GM21723 (cell line): ENCODE data around the gene HSPA1A.
"Not testable (repeated sequence)": the region's sequence is repeated elsewhere in the genome, so short reads cannot be mapped to it uniquely, and the experiment has no call there.

Experiments
- ATAC-seq: cut with Tn5 transposase; IDR thresholded peaks from one replicate; pipeline ENCODE4 v1.9.1; 2021; ENCODE audit warnings: mild to moderate bottlenecking, moderate library complexity; ENCODE audit not compliant: unreplicated experiment

Gene HSPA1A

GRCh38 chr6:31780507-31781243 is 34.7 kb upstream of the HSPA1A start:
- ATAC-seq: no peak

GRCh38 chr6:31781244-31782125 is 33.9 kb upstream of the HSPA1A start:
- ATAC-seq: no peak

DNA sequence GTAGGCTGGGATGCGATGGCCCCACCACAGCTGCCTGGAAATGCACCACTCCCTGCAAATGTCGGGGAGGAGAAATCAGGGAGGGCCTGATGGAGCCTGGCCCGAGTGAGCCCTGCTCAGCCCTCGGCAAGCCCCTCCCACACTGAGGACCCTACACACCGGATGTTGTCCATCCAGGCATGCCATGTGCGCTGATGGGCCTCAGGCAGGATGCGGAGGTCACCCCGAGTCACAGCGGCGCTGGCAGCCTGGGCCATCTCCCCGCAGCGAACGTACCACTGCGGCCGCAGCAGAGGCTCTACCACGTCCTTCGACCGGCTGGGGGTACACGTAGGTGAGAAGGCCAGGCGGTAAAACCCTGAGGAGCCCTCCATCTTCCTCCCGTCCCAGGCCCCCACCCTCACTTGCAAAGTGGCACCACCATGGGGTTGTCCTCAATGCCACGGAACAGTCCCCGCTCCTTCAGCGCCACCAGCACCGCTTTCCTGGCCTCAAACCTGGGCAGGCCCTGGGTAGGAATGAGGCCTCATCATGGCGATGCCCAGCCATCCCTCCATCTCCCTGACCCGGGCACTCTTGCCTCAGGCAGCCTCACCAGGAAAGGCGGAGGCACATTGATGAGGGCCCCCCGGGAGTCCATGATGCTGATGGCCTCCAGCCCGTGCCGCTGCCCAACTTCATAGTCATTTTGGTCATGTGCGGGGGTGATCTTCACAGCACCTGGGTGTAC is 33.1 kb upstream of the HSPA1A start:
- ATAC-seq: no peak

GRCh38 chr6:31784098-31784925 is 31.0 kb upstream of the HSPA1A start:
- no peak for ATAC-seq

GRCh38 chr6:31785475-31785874 is 29.9 kb upstream of the HSPA1A start:
- no peak for ATAC-seq

DNA sequence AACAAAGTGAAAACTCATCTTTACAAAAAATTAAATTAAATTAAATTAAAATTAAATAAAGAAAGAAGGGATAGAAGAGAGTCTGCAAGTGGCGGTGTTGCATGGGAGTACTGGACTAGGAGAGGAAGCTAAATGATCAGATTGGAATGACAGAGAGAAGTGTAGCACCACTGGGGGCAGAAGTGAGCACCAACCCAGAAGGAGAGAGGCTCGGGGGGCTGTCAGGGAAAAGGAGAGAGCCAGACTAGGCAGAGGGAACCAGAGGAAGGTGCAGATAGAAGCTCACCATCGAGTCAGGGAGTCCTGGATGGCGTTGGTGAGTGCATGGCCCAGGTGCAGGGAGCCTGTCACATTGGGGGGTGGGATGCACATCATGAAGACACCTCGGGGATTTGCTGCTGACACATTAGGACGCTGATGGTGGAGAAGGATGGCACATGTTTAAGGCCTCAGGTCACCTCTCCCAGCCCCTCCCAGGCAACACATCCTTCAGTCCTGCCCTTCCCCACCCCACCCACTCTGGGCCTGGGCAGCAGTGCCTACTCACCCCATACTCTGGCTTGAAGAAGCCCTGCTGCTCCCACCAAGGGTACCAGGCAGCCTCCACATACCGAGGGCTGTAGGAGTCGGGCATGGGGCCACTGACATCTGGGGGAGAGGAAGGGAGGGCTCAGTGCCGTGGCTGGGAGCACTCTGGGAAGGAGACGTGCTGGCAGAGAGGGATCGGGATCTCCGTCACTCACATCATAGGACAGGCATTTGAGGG is 23.8 kb upstream of the HSPA1A start:
- ATAC-seq: no peak

- ATAC-seq: no peak
Observed at GRCh38 chr6:31792090-31792374, 23.3 kb upstream of the HSPA1A start.

DNA sequence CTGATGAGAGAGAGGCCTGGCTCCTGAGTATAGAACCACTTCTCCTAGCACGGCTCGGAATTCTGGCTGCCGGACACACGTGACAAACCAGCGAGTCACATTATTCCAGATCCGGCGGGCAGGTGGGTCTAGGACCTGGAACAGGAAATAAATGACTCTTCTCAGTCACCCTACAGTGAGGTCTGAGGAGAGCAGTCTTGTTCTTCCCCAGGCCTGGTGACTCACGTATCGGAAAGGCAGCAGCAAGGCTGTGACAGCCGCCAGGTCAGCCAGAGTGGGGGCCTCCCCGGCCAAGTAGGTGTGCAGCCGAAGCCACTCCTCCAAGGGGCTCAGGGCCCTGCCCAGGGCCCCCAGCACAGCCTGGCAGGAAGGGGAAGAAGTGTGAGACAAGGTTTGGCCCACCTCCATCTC is 22.6 kb upstream of the HSPA1A start:
- ATAC-seq: no peak

- not testable (repeated sequence) for ATAC-seq
Observed at GRCh38 chr6:31793927-31794245, 21.5 kb upstream of the HSPA1A start.

DNA sequence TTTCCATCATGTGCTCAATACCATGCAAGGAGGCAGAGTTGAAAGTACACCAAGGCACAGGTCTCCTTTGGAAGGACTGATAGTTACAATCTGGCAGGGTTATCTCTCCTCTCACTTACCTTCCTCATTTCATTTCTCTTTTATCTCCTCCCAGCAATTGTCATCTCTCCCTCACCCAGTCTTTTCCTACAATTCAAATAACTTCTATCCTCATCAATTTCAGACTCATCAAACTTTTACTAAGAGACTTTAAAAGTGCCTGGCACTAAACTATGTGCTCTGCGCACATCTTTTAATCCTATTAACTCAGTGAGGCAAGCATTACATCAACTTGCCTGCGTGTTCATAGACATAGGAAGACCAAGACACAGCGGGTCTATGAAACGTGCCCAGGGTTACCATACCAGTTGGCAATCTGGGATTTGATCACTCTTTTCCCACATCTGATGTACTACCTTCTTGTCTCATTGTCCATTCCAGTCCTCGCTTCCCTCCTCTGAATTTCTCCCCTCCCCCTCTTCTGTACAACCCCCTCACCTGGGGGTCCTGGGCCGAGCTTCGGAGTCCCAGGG is 21.0 kb upstream of the HSPA1A start:
- ATAC-seq: no peak

DNA sequence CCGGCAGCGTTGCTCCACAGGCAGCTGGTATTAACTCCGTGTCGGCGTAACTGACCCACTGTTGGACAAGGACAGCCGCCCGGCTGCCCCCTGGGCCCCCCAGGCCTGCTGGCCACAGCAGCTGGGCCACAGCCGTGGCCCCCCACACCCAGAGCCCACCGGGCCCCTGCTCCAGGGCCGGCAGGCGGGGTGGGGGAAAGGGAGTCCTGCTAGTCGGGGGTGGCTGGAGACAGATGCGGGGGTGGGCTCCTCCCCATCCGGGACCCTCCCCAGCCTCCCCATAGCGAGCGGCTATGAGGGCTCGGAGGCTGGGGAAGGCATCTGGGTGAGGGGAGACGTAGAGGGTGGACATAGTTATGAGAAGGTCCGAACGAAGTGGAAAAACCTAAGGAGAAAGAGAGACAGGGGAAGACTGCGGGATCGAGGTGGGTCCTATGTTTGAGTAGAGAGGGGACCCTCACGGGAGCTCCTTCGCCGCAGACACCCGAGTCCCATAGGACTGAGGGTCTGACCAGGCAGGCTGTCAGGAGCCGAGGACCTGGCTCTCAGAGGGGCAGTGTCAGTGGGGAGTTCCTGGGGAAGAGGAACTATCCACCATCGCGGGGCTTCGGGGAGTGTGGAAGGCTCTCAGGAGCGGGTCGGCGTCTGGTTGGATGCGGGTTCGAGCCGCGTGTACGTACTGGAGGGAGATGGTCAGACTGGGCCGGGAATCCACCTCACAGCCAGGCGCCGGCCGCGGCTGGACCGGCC is 20.3 kb upstream of the HSPA1A start:
- ATAC-seq: peak; percentile 16

DNA sequence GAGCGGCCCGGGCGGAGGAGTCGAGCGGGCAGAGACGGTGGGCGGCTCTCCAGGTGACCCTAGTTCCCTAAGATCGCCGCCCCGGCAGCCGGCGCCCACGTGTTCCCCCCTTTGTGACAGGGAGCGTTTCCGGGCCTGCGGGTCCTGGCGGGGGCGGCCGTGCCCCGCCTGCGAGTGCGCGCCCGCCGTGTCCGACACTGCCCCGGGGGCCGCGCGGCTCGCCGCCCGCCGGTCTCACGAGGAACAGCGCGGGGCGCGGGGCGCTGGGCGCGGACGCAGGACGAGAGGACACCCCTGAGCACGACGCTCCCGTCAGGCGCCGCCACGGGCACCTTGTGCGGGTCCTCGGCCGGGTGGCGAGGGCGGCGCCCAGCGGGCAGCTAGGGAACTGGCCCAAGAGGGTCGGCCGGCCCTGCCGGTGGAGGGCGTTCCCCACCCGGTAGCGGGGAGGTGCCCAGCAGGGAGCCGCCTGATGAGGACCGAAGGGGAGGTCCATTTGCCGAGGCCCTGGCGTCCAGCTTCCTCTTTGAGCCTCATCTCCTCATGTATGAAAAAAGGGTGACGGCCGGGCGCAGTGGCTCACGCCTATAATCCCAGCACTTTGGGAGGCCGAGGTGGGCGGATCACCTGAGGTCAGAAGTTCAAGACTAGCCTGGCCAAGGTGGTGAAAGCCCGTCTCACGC is 19.6 kb upstream of the HSPA1A start, which contains the start of gene VARS1:
TSS of gene VARS1 (minus strand) at position 137 of the 683 bp plus-strand sequence. CDS start 535 bp downstream, outside the sequence.
- peak; percentile 80 for ATAC-seq

- ATAC-seq: no peak
Observed at GRCh38 chr6:31796993-31797385, 18.4 kb upstream of the HSPA1A start.

- ATAC-seq: no peak
Observed at GRCh38 chr6:31797588-31797987, 17.8 kb upstream of the HSPA1A start.

DNA sequence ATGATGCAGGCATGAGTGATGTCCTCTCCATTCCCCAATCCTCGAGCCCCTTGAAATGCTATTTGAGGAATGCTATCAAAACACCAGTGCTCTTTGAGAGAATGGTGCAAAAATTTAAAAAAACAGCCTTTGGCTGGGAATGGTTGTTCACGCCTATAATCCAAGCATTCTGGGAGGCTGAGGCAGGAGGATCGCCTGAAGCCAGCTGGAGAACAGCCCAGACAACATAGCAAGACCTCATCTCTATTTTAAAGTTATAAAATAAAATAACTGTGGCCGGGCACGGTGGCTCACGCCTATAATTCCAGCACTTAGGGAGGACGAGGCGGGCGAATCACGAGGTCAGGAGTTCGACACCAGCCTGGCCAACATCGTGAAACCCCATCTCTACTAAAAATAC is 15.6 kb upstream of the HSPA1A start:
- no peak for ATAC-seq

GRCh38 chr6:31801031-31801927 is 14.1 kb upstream of the HSPA1A start:
- not testable (repeated sequence) for ATAC-seq

DNA sequence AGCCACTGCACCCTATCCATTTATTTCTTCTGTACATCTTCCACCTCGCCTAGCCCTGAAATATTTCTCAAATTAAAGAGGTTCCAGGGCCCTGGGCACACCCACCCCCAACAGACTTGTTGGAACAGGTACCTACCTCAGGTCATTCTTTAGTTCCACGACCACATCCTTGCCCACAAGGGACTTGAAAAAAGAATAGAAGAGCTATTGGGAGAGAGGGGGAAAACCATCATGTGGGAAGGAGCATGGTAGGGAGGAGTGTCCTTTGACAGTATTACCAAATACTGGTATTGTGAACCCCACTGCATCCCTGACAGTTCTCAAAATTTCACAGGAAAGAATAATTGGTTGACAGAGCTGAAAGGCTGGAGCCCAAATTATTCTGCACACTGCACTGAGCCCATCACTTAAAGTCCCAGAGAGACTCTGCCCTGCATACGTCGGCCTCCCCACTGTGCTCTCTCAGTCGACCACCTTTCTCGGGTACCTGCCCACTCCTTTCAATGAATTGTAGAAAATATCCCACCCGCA is 9.3 kb upstream of the HSPA1A start:
- peak; percentile 22 for ATAC-seq
